ENCODE results near the gene LYL1.

LYL1 gene

GRCh38 chr19:13104360-13104847 is 1.7 kb upstream of the LYL1 start:
- DNase-seq, result peak; percentile 47

GRCh38 chr19:13103581-13104359 is 1.1 kb upstream of the LYL1 start:
- DNase-seq, result no peak

GRCh38 chr19:13102416-13102665 is 317 bp downstream of the LYL1 start:
- no peak for DNase-seq

GRCh38 chr19:13101590-13102415 is 855 bp downstream of the LYL1 start:
- no peak for DNase-seq

DNA sequence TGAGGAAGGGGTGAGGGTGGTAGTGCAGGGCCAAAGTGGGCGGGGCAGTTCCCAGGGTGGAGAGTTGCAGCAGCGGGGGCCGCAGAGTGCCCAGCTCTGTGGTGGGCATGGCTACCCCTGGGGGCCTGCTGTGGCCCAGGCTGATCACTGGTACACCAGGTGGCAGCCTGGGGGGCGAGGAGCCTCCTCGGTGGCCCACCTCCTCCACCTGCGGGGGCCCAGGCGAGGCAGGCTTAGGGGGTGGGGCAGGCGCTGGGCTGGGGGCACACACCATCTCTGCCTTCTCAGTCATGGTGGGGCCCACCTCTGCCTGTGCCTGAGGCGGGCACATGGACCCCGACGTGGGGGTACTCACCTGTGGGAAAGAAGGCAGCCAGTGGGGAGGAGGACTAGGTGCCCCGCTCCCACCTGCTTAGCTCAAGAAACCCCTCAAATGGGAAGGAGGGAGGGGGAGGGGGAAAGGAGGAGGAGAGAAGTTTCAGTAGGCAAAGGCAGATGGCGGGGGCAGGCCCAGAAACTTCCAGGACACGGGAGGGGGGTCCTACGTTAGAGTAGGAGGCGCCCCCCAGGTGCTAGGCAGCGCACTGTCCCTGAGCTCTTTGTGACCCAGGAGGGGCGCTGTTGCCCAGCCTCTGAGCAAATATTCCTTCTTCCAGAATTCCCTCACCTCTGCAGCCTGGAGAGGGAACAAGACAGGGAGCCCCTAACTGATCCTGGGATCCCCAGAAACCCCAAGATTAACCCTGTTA is 1.6 kb downstream of the LYL1 start:
- no peak for DNase-seq

DNA sequence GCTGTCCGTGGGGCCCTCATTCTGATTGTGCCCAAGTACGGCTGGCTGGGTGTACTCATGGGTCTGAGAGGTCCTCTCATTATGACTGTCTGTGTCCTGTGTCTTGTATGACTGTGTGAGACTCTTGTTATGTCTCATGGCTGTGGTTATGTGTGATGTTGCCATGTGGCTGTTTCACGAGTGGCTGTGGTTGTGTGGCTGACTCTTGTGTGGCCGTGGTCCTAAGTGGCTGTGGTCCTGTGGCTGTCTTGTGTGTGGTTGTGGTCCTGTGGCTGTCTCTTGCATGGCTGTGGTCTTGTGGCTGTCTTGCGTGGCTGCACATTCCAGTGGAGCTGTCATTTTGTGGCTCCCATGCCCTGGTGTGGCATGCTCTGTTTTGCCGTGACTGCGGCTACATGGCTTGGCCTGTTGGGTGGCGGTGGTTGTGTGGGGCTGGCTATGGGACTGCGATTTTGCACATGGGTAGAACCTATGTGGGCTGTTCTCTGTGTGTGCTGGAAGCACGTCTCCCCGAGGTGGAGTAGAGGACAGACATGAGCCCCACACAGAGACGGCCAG is 2.5 kb downstream of the LYL1 start:
- DNase-seq, result peak; percentile 35

DNA sequence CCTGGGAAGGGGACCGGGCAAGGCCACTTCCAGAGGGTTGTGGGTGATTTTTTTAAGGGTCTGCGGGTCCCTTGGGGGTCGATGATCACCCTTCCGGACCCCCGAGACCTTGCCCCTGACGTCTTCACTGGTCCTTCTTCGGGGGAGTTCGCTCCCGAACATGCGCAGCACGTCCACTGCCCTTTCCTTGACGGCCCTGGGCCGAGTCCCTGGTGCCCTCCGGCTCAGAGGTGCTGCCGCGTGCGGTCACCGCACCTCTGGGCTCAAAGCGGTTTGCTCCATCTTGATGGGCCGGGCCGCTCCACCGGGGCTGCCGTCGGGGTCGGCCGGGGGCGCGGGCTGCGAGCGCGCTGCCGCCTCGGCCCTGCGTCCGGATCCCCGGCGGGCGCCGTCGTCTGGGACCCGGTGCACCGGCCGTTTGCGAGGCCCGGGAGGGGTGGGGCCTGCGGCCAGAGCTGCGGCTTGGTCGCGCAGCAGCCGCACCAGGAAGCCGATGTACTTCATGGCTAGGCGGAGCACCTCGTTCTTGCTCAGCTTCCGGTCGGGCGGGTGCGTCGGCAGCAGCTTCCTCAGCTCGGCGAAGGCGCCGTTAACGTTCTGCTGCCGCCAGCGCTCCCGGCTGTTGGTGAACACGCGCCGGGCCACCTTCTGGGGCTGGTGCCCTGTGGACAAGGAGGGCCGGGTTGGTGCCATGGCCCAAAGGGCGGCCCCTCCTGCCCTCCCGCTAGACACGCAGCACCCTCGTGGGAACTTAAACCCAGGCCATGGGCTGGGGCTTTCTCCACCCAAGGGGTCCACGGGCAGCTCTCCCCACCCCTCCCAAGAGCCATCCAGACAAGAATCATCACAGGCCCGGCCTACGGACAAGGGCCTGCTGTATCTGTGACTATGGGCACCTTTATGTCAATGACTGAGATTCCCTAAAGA is 3.3 kb downstream of the LYL1 start:
- peak; percentile 66 for DNase-seq

DNA sequence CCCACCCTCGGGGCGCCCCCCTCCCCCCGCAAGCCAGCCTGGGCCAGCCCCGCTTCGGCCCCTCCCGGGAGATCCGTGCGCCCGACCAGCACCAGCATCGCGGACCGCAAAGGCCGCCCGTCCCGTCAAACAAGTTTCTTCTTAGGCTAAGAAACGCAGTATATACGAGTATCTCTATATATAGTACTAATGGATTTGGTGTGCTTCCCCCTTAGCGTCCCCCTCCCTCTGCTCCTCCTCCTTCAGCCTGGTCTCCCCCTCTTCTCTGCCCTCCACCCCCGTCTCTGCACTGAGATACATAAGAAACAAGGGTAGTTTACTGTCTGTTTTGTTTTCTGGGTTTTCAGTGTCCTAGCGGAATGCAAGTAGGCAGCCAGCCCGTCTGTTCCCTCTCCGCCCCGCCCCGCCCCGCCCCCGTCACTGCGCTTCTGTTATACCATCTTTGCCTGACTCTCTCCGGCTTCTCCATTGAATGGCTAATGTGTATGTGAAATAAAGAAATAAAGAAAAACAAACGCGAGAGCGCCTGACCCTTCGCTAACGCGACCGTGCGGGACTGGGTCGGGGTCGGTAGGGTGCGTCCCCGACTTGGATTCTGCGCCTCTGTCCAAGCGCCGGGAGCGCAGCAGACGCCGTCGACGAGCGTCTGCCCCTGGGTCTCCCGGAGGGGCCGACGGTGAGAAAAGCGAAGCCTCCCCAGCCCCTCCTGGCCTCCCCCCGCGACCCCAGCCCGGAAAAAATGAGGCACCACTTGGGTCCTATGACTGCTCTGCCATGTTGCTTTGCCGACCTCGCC is 4.2 kb downstream of the LYL1 start:
- DNase-seq, result no peak

- no peak for DNase-seq
Measured at GRCh38 chr19:13097463-13098258, 5.0 kb downstream of the LYL1 start.

- no peak for DNase-seq
Measured at GRCh38 chr19:13097033-13097462, 5.6 kb downstream of the LYL1 start.

GRCh38 chr19:13095934-13096927 is 6.4 kb downstream of the LYL1 start:
- no peak for DNase-seq

- no peak for DNase-seq
Measured at GRCh38 chr19:13095393-13095784, 7.3 kb downstream of the LYL1 start.

DNA sequence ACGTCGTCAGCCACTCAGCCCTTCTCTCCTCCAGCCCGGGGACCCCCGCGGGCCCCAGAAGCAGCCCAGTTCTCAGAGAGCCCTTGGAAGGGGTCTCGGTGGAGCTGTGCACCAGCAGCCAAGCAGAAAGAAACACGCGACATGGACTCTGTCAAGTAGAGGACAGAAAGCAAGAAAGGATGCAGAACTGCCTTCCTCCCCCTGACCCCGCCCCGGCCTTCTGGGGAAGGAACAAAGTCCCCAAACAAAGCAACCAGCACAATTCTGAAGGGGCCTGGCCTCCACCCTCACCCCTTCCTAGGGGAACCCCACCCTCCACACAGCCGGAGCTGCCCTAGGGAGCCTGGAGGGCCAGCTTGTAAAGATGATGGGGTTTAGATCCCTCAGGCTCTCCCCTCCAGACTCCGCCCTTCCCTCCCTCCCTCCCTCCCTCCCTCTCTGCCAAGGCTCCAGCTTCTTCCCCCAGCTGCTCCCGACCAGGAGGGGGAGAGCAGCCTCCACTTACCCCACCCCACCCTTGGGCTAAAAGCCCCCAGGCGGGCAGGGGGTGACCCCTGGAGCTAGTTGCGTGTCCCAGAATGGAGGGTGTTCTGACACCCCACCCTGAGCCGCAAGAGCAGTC is 7.8 kb downstream of the LYL1 start:
- no peak for DNase-seq

DNA sequence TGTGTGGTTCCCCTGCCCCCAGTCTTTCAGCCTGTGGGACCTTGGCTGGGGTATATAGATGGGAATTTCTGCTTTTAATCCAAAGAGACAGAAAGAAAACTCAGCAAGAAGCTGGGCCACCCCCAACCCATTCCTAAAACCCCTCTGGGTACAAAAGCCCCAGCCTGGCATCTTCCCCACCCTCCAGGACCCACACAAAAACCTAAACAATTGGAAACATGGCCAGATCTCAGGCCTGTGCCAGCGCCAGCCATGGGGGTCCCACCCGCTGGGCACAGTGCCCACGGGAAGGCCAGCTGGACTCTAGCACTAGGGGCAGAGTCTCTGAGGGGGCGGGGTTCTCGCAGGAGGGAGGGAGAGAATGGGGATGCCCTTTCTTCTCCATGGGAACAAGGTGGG is 8.6 kb downstream of the LYL1 start:
- no peak for DNase-seq

- peak; percentile 72 for DNase-seq
Measured at GRCh38 chr19:13093407-13094105, 9.1 kb downstream of the LYL1 start.

- DNase-seq, result no peak
Measured at GRCh38 chr19:13092606-13093235, 9.9 kb downstream of the LYL1 start.

DNA sequence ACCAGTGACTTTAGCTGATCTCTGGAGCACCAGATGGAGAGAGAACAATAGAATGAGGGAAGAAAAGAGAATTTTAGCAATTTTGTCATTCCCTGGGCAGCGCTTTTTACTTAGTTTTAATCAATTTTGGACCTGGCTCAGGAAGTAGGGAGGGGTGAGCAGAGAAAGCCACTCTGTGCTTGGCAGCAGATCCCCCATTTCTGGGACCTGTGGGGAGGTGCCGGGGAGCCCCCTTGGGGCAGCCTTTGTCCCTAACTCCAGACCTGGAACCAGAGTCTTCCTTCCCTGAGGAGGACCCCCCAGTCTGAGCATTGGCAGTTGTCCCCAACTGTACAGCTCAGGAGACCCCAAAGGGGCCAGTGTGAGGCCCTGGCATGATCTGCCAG is 10.5 kb downstream of the LYL1 start:
- no peak for DNase-seq
